Loucy (cell line): Measurements from ENCODE around the gene ELMO1.

Source experiments
- H2AFZ ChIP-seq: fragments of 200-600 bp; sonication (generic); 2 replicates; pipeline ENCODE4 v1.6.0; 2016; ENCODE audit warnings: antibody characterized with exemption, mild to moderate bottlenecking, low read length, moderate library complexity
- H3F3A ChIP-seq: fragments of 200-600 bp; 2 replicates; pipeline ENCODE4 v1.6.0; 2016; ENCODE audit warnings: antibody characterized with exemption, low read depth, mild to moderate bottlenecking
- H3K27me3 ChIP-seq: fragments of 200-600 bp; sonication (generic); 2 replicates; pipeline ENCODE4 v1.6.1; 2014; ENCODE audit warnings: low read length, mild to moderate bottlenecking; ENCODE audit not compliant: insufficient read depth, poor library complexity, severe bottlenecking
- H3K36me3 ChIP-seq: fragments of 200-600 bp; sonication (generic); 2 replicates; pipeline ENCODE4 v1.6.1; 2016; ENCODE audit warnings: low read length; ENCODE audit not compliant: insufficient read depth
- H3K4me1 ChIP-seq: fragments of 200-600 bp; sonication (generic); 2 replicates; pipeline ENCODE4 v1.5.1; 2014; ENCODE audit warnings: low read length, mild to moderate bottlenecking; ENCODE audit not compliant: insufficient read depth, poor library complexity, severe bottlenecking
- H3K4me2 ChIP-seq: fragments of 200-600 bp; sonication (generic); 2 replicates; pipeline ENCODE4 v1.6.0; 2014; ENCODE audit warnings: antibody characterized with exemption, low read length, low read depth, mild to moderate bottlenecking; ENCODE audit not compliant: poor library complexity, severe bottlenecking
- H3K4me3 ChIP-seq: fragments of 200-600 bp; sonication (generic); 2 replicates; pipeline ENCODE4 v1.5.1; 2014; ENCODE audit warnings: low read length, mild to moderate bottlenecking, mixed read lengths; ENCODE audit not compliant: poor library complexity, severe bottlenecking
- H3K79me2 ChIP-seq: fragments of 200-600 bp; sonication (generic); 2 replicates; pipeline ENCODE4 v1.6.1; 2014; ENCODE audit warnings: low read length; ENCODE audit not compliant: insufficient read depth
- H3K9ac ChIP-seq: fragments of 200-600 bp; sonication (generic); 2 replicates; pipeline ENCODE4 v1.6.0; 2014; ENCODE audit warnings: mild to moderate bottlenecking, low read depth, low read length, moderate library complexity; ENCODE audit not compliant: poor library complexity, severe bottlenecking
- H3K9me2 ChIP-seq: fragments of 200-600 bp; sonication (generic); replicated peaks from 2 replicates; pipeline ENCODE4 v1.6.1; 2016; ENCODE audit warnings: low read depth, low read length, mixed read lengths
- H3K9me3 ChIP-seq: fragments of 200-600 bp; sonication (generic); 2 replicates; pipeline ENCODE4 v1.6.1; 2014; ENCODE audit warnings: mild to moderate bottlenecking, antibody characterized with exemption, low read length, low read depth; ENCODE audit not compliant: insufficient read depth
- H4K20me1 ChIP-seq: fragments of 200-600 bp; sonication (generic); 2 replicates; pipeline ENCODE4 v1.6.0; 2014; ENCODE audit warnings: antibody characterized with exemption, low read length, mild to moderate bottlenecking; ENCODE audit not compliant: insufficient read depth, poor library complexity, severe bottlenecking
- CTCF ChIP-seq: fragments of 200-600 bp; sonication (generic); conservative IDR thresholded peaks from 2 replicates; pipeline ENCODE4 v1.5.1; 2014; ENCODE audit warnings: mild to moderate bottlenecking, antibody characterized with exemption, low read length
- EZH2phosphoT487 ChIP-seq: fragments of 200-600 bp; IDR thresholded peaks from 2 replicates; pipeline ENCODE4 v1.6.1; 2018; ENCODE audit warnings: antibody characterized with exemption, mild to moderate bottlenecking, moderate library complexity, borderline replicate concordance

ELMO1 gene

GRCh38 chr7:36884910-36885309 lies 563.8 kb downstream of the ELMO1 start:
- Histone ChIP-seq H3K9me2 (no peaks in the 10 kb centered on the region), H3K4me3 (no peak overlapping the region), H4K20me1 (no peaks in the 10 kb centered on the region), H3K79me2 (no peaks in the 10 kb centered on the region), H3K9me3 (no peaks in the 10 kb centered on the region), H3K27me3 (no peaks in the 10 kb centered on the region), H3F3A (no peaks in the 10 kb centered on the region), H3K9ac (no peak overlapping the region), H2AFZ (no peak overlapping the region), H3K36me3 (peaks cover 82% of the 10 kb centered on the region; the same call in 1 of the 2 replicates), H3K4me1 (no peaks in the 10 kb centered on the region), H3K4me2 (no peak overlapping the region)
- TF ChIP-seq CTCF (no peak), EZH2phosphoT487 (no peak)

- Histone ChIP-seq H3K9me3 (no peaks in the 10 kb centered on the region), H3K4me1 (no peaks in the 10 kb centered on the region), H3F3A (no peaks in the 10 kb centered on the region), H3K79me2 (no peaks in the 10 kb centered on the region), H3K4me3 (no peak overlapping the region), H4K20me1 (no peaks in the 10 kb centered on the region), H3K27me3 (no peaks in the 10 kb centered on the region), H3K9ac (no peak overlapping the region), H3K4me2 (no peak overlapping the region), H3K9me2 (no peaks in the 10 kb centered on the region), H3K36me3 (peaks cover 82% of the 10 kb centered on the region; the same call in 1 of the 2 replicates), H2AFZ (no peak overlapping the region)
- TF ChIP-seq EZH2phosphoT487 (no peak), CTCF (no peak)
Measured at GRCh38 chr7:36884351-36884750, 564.3 kb downstream of the ELMO1 start.

DNA sequence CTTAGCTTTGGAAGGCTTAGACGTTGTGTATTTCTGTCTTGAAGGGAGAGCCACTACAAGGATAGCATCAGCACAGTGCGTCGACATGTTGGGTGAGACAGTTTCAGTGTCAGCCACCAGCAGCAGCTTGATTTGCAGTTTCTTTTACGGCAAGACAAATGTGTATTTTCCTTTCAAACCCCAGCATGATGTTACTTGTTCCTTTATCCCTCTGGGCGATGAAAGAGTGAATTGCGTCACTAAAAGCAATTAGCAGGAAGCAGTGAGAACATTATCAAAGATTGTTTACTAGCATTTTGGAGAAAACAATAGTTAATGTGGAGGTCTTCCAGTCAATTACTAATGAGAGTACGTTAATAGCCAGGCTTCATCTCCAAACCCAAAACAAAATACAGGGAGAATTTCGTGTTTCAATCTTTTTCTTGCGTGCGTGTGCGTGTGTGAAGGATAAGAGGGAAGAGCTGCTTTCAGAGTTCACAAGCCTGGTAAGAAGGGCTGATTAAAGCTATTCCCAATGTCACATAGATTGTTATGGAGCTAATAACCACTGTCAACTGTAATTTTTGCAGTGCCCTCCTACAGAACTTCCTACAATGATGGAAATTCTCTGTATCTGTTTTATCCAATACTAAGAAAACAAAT lies 567.3 kb downstream of the ELMO1 start:
- Histone ChIP-seq H4K20me1 (no peaks in the 10 kb centered on the region), H3K9me2 (no peaks in the 10 kb centered on the region), H3K4me1 (no peaks in the 10 kb centered on the region), H3K4me2 (no peak overlapping the region), H3K79me2 (no peaks in the 10 kb centered on the region), H3K36me3 (peaks cover 83% of the 10 kb centered on the region), H3K9ac (no peak overlapping the region), H3K4me3 (no peak overlapping the region), H2AFZ (no peak overlapping the region), H3K27me3 (no peaks in the 10 kb centered on the region), H3K9me3 (no peaks in the 10 kb centered on the region), H3F3A (no peaks in the 10 kb centered on the region)
- TF ChIP-seq EZH2phosphoT487: no peak
- no peak for TF ChIP-seq CTCF
